HG03135 (cell line): Measurements from ENCODE around the gene RASL12.
"Not testable (repeated sequence)": the region's sequence is repeated elsewhere in the genome, so short reads cannot be mapped to it uniquely, and the experiment has no call there.

ENCODE experiments used
- ATAC-seq: cut with Tn5 transposase; IDR thresholded peaks from one replicate; pipeline ENCODE4 v1.9.1; 2021; ENCODE audit warnings: mild to moderate bottlenecking, moderate library complexity; ENCODE audit not compliant: unreplicated experiment

The RASL12 gene

DNA sequence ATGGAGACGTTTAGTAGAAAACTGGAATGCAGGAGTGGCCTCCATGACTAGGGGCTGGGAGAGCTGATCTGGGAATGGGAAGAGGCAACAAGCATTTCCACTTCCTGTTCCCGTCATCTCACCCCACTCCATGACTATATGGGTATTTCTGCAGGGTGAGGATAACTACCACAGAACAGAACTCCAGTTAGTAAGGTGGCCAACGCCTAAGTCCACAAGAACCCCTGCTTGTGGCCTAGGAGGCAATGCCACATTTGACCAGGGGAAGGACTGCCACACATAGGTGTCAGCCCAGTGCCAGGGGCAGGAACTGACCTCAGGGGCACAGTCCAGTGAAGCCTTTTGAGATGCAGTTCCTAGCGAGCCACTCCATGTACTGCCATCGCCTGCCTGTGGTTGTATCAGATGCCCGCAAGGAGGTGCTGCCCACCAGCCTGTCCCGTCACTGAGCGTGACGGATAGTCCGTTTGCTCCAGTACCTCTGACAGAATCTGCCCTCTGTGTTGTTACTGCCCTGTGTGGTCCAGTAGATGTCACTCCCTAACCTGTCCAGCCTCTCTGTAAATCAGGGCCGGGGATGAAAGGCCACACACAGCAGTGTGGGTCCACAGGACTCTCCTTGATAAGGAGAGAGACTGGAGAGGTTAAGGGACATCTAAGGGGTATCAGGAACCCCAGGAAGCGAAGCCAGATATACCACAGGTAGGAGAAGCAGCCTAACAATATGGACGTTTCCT, 34.8 kb downstream of the RASL12 start:
- no peak for ATAC-seq

DNA sequence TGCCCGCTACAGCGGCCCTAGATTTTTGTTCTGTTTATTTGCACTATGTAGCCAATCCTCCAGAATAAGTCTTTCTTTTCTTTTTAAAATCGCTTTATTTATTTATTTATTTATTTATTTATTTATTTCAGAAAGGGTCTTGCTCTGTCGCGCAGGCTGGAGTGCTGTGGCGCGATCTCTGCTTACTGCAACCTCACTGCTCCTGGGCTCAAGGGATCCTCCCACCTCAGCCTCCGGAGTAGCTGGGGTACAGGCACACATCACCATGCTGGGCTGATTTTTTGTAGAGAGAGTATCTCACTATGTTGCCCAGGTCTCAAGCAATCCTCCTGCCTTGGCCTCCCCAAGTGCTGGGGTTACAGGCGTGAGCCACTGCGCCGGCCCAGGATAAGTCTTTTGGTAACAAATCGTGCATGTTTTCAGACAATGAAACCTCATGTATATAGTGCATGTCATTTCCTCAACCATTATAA, 38.0 kb downstream of the RASL12 start:
- no peak for ATAC-seq

- ATAC-seq = peak; percentile 73
Measured at GRCh38 chr15:65028921-65029735, 38.7 kb downstream of the RASL12 start, which contains the start of gene MTFMT. MTFMT (minus strand) TSS chr15:65029639; CDS start chr15:65029613, 26 bp downstream.

DNA sequence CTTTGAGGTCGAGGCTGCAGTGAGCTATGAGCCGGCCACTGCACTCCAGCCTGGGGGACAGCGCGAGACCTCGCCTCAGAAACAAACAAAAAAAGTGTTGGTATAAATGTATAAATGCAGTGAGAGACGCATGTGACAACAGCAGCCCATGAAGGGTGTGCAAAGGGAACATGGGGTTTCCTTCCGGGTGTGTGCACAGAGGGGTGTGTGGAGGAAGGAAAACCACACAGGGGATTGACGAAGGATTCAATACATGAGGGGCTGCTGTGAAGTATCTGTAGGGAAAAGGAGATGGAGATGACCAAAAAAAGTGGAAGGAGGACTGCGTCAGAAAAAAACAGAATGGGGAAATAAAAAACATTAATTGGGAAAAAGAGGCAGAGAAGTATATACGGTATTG, 39.5 kb downstream of the RASL12 start:
- ATAC-seq = no peak

DNA sequence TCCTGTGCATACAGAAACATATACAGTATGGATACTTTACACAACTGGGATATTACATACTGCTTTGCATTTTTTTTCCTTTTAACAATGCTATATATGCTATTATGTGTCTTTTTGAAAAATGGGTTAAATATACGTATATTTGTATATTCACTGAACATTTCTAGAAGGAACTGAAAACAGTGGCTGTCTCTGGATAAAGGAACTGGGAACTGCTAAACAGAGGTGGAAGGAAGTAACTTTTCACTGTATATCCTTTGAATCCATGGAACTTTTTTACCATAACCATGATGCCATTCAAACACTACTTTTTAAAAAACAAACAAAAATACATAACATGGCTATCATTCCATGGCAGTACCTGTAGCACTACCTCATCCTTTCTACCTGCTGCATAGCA, 40.2 kb downstream of the RASL12 start:
- ATAC-seq = no peak

GRCh38 chr15:65026756-65027155, 41.0 kb downstream of the RASL12 start:
- ATAC-seq = no peak

GRCh38 chr15:65021488-65021887, 46.3 kb downstream of the RASL12 start:
- ATAC-seq = no peak

GRCh38 chr15:65020419-65020818, 47.4 kb downstream of the RASL12 start:
- ATAC-seq = no peak

DNA sequence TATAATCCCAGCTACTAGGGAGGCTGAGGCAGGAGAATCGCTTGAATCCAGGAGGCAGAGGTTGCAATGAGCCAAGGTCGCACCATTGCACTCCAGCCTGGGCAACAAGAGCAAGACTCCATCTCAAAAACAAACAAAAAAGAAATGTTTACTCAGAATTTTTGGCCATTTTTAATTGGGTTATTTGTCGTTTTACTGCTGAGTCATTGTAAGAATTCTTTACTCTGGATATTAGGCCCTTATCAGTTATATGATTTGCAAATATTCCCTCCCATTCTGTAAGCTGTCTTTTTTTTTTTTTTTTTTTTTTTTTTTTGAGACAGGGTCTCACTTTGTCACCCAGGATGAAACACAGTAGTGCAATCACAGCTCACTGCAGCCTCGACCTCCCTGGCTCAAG, 56.6 kb downstream of the RASL12 start:
- ATAC-seq = not testable (repeated sequence)

DNA sequence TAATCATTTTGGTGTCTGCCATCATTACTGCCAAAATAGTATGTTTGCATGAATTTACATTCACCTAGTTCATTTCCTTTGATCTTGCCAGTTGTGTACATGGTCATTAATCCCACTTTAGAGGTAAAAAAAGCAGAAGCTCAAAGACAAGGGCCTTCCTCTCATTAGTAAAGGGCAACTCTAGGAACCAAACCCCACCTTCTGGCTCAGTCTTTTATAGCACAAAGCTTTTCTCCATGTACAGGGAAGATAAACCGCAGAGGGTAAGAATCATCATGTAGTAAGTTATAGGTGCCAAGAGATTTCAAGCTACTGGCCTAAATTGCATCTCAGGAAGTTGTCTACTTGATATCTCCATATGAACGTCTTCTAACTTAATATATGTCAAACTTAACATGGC, 58.8 kb downstream of the RASL12 start:
- no peak for ATAC-seq

DNA sequence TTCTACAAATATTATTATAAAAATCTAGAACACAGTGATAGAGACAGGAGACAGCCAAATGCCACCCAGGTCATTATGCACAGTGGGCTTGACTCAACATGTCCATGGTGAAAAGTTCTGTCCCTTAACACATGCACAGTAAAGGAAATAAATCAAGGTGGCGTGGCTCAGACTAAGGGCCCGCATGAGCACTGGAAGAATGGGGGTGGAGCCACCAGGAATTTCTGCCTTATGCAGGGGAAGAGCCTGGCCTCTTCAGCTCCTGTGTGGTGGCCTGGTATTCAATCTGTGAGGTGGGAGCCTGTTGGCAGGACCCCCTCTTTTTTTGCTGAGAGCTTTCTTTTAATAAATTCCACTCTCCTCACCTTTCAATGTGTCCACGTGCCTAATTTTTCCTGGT, 60.9 kb downstream of the RASL12 start:
- ATAC-seq = no peak

GRCh38 chr15:65004993-65005392, 62.8 kb downstream of the RASL12 start:
- ATAC-seq = no peak
